ENCODE results near the gene TSEN54.

GRCh38 chr17:75564195-75564594 is 47.9 kb downstream of the TSEN54 start:
- no peak for TF ChIP-seq CTCF (IDR thresholded peaks at IDR 0.05)
- no peak for TF ChIP-seq FOSL2 (IDR thresholded peaks at IDR 0.05; ENCODE audit: borderline replicate concordance, low read depth)
- no peak for TF ChIP-seq EP300 (IDR thresholded peaks at IDR 0.05; ENCODE audit: borderline replicate concordance in 1 of 2, low read depth in 1 of 2, low read length in 1 of 2)
- TF ChIP-seq EZH2phosphoT487 (IDR thresholded peaks at IDR 0.05; ENCODE audit: borderline replicate concordance, low read depth): no peak
- TF ChIP-seq POLR2AphosphoS5 (IDR thresholded peaks at IDR 0.05; ENCODE audit: low read depth, low read length): no peak
- TF ChIP-seq TCF12 (IDR thresholded peaks at IDR 0.05): no peak
- no peak for TF ChIP-seq JUND (IDR thresholded peaks at IDR 0.05)
- TF ChIP-seq RCOR1 (IDR thresholded peaks at IDR 0.05; ENCODE audit: low read length): no peak
- no peak for TF ChIP-seq FOXM1 (IDR thresholded peaks at IDR 0.05; ENCODE audit: low read depth)
- TF ChIP-seq REST (IDR thresholded peaks at IDR 0.05; ENCODE audit: low read depth, low read length): no peak
- TF ChIP-seq GABPA (IDR thresholded peaks at IDR 0.05; ENCODE audit: low read depth): no peak
